GM18511 (cell line): ENCODE data around the gene GNS.

Source experiments
- ATAC-seq: cut with Tn5 transposase; IDR thresholded peaks from one replicate; pipeline ENCODE4 v1.9.1; 2021; ENCODE audit warnings: mild to moderate bottlenecking, moderate library complexity; ENCODE audit not compliant: unreplicated experiment

Gene GNS

GRCh38 chr12:64678248-64678647 is 81.0 kb downstream of the GNS start:
- no peak for ATAC-seq

- ATAC-seq = no peak
Observed at GRCh38 chr12:64675795-64676194, 83.4 kb downstream of the GNS start.

DNA sequence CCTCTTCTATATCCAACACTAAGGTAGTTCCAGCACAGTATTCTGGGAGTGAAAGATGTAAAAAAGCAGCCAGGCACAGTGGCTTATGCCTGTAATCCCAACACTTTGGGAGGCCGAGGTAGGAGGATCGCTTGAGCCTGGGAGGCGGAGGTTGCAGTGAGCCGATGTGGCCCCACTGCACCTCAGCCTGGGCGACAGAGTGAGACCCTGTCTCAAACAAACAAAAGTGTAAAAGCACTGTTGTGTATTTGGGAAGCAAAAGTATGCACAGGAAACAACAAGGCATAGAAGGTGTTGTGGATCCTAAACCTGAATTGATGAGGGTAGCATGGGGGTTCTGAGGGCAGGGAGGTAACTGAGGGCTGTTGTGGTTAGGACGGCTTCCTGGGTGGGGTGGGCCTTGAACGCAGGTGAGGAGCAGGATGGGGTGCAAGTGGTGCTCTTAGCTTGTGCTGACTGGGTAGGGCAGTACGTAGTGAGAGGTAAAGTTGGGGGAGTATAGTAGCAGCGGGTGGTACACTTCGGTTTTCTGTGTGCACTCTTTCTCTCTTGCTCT is 84.8 kb downstream of the GNS start:
- no peak for ATAC-seq

DNA sequence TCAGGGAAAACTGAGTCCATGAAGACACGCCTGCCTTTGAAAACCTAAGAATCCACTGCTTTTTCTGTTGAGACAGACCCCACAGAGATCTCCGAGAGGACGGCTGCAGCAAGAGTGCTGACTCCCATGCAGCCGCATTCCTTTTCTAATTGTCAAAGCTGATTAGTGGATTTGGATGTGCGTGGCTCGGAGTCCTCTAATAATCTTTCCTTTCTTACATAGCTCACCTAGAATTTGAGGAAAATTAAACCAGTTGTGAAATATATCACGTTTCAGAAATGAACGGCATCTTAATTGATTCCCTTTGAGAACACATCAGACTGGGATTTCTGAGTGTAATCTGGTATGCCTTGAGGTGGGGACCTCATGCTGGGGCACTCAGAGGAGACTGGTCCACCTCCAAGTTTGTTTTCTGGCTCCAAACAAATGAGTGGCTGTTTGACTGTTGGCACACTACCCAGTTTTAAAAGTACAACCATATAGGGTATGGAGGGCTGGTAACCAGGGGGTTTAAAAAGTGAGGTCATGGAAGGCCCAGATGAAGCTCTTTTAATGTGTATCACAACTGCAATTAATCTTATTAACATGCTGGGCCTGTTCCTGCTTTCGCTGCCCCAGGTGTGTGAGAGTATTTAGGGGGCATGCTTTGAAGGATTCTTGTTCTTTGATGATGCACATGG is 85.6 kb downstream of the GNS start:
- no peak for ATAC-seq

- ATAC-seq = no peak
Observed at GRCh38 chr12:64672925-64673409, 86.2 kb downstream of the GNS start.

DNA sequence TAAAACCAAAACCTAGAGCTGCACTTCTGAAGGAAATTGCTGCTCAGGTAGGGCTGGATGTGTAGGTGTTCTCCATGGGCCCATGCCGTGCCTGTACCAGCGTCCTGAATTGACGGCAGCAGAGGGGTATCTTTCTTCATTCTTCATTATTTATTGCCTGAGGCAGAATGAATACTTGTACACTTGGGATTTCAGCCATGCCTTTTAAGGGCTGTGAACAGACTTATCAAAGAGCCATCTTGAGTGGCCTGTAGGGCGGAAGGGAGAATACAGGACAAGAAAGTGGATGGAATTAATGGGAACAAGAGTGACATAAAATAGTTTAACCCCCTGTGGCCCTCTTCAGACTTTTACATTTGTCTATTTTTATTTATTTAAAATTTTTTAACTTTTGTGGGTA is 87.5 kb downstream of the GNS start:
- no peak for ATAC-seq

GRCh38 chr12:64670919-64671639 is 88.1 kb downstream of the GNS start:
- ATAC-seq = no peak

DNA sequence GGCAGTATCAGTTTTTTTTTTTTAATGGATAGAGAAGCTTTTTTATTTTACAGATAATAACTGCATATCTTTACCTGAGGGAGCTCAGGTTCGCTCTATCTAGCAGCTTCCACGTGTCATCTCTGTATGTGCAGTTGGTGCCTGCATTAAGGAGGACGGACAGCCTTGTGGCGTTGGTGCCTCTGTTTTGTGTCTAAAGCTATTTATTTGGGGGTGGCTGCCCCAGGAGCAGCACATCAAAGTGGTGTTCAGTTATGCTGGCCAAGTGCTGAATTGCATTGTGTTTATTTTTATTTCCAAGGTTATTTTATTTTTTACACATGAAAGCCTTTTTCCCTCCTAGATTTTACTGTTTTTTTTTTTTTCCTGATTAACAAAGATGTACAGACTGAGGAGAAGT is 89.2 kb downstream of the GNS start:
- no peak for ATAC-seq

GRCh38 chr12:64669270-64669842 is 89.8 kb downstream of the GNS start:
- peak; percentile 68 for ATAC-seq

DNA sequence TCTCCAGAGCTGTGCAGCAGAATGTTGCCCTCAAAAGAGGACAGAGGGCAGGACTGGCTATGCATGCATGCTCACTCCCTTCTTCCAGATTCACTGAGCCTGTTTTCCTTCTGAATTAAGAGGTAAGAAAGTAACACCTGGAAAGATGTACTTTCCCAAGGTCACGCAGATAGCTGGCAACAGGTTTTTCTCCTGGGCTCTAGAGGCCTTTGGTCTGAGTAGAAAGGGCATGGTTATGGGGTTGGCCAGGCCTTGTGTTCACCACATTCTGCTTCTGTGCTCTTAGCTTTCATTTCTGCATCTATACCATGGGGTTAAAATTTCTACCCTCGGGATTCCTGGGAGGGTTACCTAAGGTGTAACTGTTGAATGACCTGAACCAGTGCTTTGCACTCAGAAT is 91.4 kb downstream of the GNS start:
- no peak for ATAC-seq

- ATAC-seq = peak; percentile 30
Observed at GRCh38 chr12:64666054-64666914, 92.9 kb downstream of the GNS start.

DNA sequence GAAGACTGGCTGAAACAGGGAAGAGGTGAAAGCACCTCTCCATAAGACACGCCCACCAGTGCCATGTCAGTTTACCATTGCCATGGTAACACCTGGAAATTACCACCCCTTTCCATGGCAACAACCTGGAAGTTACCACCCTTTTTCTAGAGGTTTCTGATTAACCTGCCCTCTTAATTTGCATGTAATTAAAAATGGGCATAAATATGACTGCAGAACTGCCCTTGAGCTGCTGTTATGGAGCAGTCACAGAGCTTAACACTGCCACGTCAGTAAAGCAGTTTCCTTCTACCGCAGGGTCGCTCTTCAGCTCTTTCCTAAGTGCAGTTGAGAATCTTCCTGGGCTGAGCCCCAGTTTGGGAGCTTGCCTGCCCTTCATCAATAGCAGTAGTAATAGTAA is 93.7 kb downstream of the GNS start:
- ATAC-seq = peak; percentile 51
